Middle frontal gyrus (tissue), 1 donor: Measurements from ENCODE around the gene AQP6.

Source experiments
- DNase-seq: peaks from one replicate; pipeline ENCODE4 v3.0.0-alpha.2; 2015; ENCODE audit warnings: low spot score; ENCODE audit errors: extremely low spot score

AQP6 gene

DNA sequence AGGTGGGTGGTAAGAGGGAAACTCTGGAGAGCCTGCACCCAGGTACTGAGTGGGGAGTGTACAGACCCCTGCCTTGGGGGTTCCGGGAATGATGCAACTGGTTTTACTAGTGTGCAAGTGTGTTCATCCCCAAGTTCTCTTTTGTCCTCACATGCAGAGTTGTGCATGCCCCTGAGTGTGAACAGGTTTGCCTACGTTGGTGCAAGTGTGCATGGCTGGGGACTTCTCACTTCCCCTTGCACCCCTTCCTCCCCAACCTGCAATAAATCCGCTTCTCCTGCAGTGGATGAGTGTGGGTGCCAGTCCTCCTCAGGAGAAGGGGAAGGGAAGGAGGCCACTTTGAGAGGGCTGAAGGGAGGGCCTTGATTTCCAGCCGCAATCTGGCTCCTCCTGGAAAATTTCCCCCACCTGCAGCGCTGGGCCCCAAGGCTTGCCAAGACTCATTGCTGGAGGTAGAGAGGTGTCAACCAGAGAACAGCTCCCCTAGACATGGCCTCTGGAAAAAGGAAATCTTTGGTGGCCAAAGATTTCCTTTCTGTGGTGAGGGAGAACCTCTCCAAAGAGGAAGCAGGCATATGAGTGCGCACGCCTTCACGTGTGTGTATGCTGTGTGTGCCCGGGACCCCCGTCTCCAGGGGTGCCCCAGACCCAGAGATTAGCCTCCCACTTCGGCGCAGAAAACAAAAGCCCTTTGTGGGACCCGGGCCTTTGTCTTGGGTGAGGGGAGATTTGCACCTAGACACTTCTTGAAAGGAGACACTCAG, 16.7 kb upstream of the AQP6 start:
- no peak for DNase-seq

DNA sequence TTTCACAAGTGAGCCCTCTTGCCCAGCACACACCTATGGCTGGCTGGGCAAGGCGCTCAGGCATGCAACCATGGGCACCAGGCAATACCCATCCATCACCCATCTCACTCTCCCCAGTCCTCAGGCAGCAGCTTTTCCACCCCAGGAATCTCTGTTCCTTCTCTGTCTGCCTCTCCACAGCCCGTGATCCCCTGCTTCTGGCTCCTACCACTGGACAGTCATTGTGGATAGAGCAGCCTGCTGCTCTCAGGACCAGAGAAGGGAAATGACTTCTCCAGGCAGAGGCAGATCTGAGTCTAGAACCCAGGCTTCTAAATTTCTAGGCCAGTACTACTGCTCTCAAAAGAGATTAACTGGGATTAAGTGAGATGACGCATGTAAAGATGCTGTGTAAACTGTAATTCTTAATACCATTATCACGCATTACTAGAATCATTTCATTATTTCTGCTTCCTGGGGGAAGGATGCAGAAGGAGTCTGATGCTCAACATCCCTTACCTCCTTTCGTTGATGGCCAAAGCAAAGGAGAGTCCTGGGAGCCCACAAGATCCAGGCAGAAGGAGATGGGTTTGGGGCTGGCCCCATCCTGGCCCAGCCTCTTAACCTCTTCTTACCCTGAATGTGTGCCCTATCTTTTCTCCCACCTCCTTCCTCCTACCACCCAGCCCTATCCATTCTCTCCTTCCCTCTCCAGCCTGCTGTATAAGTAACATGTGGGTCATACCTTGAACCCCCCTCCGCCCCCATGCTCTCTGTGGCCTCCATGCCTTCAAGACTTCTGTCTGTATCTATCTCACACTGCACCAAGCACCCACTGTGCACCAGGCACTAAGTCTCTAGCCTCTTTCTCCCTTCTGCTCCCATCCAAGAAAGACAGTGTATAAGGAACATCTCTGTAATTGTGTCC, 15.8 kb upstream of the AQP6 start:
- DNase-seq: no peak

DNA sequence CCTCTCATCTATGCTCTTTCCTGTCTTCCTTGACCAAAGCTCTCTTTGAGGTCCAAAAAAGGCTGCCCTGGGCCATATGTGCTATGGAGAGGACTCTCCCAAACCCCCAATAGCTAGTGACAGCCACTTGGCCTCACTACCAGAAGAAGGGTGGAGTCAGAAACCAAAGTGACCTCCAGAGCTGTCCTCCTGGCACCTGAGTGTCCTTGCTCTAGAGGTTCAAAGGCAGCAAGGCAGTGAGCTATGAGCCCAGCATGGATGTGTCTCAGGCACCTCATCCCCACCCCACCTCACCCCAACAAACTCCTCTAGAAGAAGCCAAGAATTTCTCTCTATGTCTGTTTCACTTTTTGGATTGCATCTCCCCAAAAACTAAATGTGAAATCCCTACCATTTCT, 15.2 kb upstream of the AQP6 start:
- no peak for DNase-seq

GRCh38 chr12:49959685-49960473, 12.9 kb upstream of the AQP6 start:
- DNase-seq: no peak

DNA sequence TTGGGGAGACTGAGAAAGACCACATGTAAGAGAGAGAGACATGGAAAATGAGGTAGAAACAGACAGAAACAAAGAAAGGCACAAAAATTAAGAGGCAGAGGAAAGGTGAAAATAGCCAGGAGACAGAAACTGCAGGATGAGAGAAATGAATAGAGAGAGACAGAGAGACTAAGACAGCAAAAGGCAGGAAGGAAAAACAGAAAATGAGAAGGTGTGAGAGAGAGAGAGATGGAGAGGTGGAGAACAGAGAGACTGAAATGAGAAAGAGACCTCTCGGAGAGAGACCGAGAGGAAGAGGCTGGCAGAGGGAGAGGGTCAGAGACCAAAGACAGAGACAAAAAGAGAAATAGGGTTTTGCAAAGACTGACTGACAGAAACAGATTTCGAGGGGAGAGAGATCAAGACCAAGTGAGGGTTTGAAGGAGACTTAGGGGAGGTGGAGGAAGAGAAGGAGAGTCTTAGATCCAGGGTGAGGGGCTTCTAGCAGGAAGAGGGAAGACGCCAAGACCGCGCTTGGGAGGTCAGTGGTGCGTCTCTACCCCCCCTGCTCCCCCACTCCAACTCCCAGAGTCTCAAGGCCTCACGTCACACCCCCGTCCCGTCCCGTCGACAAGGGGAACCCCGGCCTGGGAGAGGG, 12.2 kb upstream of the AQP6 start:
- DNase-seq: no peak

- no peak for DNase-seq
Observed at GRCh38 chr12:49961111-49961922, 11.4 kb upstream of the AQP6 start, which contains the start of gene AQP5. TSS of gene AQP5 (plus strand) at chr12:49961872. CDS start at chr12:49962018, 146 bp downstream.

GRCh38 chr12:49961993-49962764, 10.6 kb upstream of the AQP6 start:
- DNase-seq: no peak

DNA sequence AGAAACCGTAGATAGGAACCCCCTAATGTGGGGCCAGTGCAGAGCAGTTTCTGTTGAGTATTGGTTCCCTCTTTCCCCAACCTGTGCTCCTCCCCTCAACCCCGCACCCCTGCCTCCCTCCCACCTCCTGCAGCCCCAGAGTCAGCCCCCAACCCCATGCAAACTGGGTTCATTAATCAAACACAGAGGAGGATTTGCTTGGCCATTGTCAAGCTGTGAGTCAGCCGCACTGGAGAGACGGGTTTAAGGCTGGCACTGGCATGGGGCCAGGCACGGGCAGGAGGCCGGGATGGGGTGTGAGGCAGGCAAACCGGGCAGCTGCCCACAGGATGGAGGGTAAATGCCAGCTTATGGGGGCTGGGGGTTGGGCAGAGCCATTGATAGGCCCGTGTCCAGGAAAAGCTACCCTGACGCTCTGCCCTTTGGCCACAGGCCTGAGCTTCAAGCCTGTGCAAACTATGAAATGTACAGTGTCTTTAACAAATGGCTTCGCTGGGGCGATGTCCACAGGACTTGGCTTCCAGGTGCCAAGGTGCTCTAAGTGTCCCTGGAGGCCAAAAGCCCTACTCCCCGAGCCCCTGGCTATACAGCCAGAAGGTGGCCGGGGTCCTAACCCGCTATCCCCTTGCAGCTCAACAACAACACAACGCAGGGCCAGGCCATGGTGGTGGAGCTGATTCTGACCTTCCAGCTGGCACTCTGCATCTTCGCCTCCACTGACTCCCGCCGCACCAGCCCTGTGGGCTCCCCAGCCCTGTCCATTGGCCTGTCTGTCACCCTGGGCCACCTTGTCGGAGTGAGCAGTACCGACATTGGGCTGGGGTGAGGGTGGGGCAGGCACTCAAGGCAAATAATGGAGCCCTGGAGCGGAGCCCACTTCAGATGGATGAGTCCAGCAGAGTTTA, 9.6 kb upstream of the AQP6 start:
- no peak for DNase-seq

DNA sequence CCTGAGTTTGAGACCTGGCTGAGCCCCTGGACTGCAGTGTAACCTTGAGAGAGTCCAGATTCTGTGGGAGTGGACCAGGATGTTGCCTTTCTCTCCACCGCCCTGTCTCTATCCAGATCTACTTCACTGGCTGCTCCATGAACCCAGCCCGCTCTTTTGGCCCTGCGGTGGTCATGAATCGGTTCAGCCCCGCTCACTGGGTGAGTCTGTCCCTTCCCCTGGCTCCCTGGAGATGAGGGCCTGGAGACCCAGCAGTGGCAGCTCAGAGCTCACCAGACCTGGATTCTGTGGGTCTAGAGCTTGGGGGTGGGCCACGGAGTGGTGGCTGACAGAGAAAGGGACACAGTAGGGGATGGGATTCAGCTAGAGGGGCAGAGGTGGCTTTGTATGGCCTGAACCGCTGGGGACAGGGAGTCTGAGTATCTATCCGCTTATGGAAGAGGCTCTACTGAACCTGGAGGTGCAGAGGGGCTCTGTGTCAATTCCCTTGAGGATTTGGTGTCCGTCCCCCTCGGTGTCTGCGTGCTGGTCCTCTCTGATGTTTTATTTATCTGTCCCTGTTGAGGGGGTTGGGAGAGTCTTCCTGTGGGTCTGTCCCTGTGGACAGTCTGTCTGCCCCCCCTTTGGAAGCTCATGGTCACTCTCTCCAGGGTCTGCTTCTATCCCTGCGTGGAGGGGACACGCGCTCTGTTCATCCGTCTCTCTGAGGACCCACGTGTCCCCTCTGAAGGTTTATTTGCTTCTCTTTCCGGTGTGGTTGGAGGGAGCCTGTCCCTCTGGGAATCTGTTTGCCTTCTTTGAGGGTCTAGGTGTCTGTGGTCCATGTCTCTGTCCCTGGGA, 8.6 kb upstream of the AQP6 start:
- no peak for DNase-seq

GRCh38 chr12:49964849-49965624, 7.7 kb upstream of the AQP6 start:
- no peak for DNase-seq

GRCh38 chr12:49965836-49966235, 6.9 kb upstream of the AQP6 start:
- no peak for DNase-seq

DNA sequence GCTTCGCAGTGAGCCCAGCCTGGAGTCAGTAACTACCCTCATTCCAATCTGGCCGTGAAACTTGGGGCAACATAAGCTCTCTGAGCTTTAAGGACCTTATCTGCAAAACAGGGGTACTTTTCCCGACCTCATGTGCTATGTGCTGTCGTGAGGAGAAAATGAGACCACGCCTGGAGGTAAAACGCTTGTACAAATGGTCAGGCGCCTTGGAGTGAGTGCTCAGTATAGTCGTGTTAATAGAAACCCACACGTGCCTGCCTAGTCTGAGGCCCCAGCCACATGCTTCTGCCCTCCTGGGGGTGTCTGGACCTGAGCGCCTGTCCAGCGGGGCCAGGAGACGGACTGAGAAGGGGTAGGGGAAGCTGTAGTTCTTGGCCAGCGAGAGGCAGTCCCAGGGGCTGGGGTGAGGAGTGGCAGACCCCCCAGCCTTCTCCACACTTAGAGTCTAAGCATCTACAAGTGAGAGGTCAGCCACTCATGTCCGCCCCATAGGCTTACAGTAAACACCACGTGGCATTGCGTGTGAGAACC, 6.2 kb upstream of the AQP6 start:
- no peak for DNase-seq

GRCh38 chr12:49967042-49967776, 5.5 kb upstream of the AQP6 start:
- DNase-seq: peak; percentile 84

DNA sequence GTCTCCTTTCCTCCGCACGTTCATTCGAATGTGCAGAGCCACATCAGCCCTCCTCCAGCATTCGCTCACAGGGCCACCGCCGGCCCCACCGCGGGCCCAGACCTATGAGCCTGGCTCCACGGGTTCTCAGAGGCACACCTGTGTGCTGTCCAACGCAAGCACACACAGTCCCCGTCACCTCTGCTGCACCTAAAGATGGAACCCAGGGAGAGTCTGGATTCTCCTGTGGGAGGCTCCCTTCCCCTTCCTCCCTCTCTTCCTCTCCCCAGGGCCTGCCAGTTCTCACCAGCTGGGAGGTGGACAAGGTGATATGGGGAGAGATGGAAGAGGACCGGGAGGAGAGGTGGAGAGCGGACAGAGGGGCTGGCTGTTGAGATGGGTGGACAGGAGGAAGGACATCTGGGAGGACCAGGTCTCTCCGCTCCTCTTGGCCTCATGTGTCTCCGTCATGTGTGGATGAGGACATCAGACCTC, 4.9 kb upstream of the AQP6 start:
- DNase-seq: no peak

GRCh38 chr12:49968471-49968870, 4.3 kb upstream of the AQP6 start:
- DNase-seq: no peak

GRCh38 chr12:49969027-49969426, 3.7 kb upstream of the AQP6 start:
- no peak for DNase-seq
